HG03139 (cell line): ENCODE measurements around the gene HILPDA.
A peak's percentile ranks its signal among the peaks of the same experiment; 100 is the strongest.
"Not testable (repeated sequence)": the region's sequence is repeated elsewhere in the genome, so short reads cannot be mapped to it uniquely, and the experiment has no call there.

Experiments
- ATAC-seq: cut with Tn5 transposase; IDR thresholded peaks from one replicate; pipeline ENCODE4 v1.9.1; 2021; ENCODE audit not compliant: unreplicated experiment

HILPDA gene

DNA sequence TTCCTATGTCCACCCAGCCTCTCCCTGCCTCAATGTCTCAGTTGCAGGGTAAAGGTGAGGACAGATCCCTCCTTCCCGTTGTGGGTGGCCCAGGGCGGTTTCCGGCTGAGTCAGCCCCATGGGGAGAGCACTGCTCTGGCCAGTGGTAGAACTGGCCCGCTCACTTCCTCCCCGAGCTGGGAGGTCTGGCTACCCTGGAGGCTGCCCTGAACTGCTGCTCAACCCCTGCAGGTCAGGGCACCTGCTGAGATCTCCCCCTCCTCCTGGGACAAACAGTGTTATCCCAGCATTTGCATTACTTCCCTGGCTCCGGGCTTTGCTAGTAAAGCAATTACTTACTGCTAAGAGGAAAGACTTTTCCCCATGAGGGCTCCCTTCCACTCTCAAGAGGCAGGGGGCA lies 24.5 kb upstream of the HILPDA start:
- no peak for ATAC-seq

DNA sequence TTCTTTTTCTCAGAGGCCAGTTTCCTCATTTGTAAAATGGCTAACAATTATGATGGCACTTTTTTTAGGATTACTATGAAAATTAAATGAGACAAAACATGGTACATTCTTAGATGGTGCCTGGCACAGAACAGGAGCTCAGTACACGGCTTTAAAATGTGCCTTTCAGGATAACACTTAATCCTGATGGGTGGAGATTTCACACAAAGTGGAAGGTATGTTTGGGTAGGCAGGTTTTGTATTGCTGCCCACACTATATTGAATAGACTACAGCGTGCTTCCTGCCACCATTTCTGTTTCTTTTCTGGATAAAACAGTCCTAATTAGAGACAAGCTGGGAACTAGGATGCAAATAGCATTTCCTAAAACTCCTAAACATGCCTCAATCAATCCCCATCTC lies 23.9 kb upstream of the HILPDA start:
- no peak for ATAC-seq

DNA sequence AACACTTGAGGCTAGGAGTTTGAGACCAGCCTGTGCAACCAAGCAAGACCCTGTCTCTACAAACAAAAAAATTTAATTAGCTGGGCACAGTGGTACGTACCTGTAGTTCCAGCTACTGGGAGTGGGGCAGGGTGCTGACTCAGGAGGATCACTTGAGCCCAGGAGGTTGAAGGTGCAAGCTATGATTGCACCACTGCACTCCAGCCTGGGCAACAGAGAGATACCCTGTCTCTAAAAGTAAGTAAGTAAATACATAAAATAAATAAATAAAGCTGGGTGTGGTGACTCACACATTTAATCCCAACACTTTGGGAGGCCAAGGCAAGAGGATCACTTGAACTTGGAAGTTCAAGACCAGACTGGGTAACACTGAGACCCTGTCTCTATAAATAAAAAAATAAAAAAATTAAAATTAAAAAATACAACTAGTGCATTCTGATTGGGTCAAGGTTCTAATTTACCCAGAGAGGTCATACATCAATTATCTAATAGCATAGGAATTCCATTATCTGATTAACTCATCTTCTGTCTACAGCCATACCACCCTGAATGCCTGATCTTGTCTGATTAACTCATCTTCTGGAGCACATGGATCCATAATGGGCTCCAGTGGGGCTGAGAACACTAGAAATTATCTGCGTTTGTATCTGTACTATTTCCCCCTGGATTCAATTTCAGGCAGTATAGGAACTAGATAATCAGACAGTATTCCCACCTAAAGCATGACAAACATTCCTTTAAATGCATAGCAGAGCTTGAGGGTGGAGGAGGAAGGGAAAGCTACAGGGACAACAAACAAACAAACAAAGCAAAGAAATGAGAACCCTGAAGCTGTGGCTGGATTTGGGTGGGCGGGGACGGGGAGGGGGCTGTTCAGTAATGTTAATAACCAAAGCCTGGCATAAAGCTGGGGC lies 21.0 kb upstream of the HILPDA start:
- ATAC-seq = no peak

DNA sequence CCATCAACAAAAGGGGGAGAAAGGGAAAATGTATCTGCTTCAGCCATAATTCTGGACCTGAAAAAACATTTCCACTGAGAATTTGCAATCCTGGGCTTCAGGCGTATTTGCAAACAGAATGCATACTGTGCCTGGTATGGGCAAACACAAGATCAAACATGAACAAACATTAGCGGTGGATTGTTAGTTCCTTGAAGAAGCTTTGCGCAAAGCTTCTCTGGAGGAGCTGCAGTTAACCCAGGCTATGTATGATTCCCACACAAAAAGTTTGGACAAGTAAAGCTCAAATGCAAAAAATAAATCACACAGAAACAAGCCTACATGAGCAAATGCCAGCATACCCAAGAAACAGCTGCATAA lies 20.4 kb upstream of the HILPDA start:
- ATAC-seq = no peak

DNA sequence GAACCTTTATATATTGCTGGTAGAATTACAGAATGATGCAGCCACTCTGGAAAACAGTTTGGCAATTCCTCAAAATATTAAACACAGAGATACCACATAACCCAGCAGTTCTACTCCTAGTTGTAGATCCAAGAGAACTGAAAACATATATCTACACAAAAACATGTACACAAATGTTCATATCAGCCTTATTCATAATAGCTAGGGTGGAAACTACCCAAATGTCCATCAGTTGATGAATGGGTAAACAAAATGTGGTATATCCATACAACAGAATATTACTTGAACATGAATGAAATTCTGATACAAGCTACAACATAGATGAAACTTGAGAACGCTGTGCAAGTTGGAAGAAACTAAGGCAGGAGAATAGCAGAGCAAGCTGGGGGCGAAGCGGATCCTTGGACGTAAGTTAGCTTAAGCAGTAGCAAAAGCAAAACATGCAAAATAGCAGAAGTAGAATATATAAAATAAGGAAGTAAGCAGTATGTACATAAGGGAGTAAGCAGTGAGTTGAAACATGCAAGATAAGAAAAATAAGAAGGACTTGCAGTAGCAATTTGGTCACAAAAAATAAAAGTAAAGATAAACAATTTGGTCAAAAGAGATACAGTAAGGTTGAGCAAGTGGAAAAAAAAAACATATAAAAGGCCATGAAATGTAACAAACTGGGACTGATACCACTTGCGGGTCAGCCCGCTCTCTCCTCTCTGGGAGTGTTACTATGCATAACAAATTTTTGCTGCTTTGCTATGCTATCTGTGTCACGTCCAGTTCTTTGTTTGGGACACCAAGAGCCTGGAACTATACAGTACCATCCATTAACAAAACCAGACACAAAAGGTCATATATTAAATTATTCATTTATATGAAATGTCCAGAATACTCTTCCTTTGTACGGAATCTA lies 18.0 kb upstream of the HILPDA start:
- peak; percentile 84 for ATAC-seq

DNA sequence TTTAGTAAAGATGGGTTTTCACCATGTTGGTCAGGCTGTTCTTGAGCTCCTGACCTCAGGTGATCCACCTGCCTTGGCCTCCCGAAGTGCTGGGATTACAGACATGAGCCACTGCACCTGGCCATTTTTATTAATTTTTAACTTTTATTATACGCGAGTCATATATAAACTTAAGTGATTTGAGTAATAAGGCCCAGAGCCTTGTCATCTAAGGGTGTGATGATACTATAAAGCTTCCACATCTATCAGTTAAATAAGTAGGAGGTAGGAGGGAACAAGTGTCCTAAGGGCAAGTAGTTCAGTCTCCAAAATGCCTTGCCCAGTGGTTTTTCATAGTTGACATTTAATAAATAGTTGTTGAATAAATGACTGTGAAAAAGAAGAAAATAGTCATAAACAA lies 13.3 kb upstream of the HILPDA start:
- no peak for ATAC-seq

DNA sequence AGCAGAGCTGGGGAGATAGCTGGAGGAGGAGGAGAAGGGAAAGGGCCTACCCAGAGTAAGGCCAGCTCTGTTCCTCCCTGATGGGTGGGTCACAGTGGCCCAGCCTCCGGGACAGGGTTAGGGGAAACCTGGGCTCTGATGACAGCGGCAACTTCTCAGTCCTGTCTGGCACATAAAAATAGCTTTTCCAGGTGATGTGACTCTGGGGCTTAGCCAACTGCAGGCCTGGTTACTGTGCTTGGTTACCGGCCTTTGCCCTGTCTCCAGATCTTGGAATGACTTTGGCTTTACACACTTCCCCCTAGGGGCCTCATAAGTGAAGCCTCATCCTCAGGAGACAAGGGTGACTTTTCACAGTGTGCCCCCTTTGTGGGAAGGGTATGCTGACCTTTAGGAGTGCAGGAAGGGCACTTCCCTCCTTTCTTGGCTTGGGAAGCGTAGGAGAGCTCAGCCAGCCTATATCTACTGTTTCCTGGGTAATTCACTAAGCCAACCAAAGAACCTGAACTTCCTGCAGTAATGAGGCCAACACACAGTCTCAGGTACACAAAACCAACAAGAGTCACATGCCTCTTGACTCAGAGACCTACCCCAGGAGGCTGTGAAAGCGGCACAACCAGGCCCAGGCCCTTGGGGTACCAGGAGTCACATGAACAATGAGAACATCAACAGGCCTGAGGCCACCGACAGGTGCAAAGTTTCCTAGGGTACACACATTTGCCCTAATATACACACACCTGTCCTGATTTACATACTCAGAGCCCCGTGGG lies 11.7 kb upstream of the HILPDA start:
- no peak for ATAC-seq

DNA sequence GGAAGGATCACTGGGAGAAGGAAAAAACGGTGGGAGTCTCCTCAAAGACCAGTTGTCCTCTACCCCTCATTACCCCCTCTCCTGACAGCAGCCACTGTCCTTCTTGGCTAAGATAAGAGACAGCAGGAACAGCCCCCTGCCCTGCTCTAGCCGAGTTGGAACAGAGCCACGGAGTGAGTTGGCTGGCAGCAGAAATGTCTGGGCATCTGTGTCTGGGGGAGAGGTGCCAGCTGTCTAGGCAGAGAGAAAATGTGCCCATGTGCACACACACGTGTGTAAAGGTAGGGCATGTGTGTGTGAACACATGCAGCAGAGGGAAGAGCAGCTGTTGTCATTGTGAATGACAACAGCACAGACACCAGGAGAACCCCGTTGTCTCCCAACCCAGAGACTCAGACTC lies 9.4 kb upstream of the HILPDA start:
- no peak for ATAC-seq

DNA sequence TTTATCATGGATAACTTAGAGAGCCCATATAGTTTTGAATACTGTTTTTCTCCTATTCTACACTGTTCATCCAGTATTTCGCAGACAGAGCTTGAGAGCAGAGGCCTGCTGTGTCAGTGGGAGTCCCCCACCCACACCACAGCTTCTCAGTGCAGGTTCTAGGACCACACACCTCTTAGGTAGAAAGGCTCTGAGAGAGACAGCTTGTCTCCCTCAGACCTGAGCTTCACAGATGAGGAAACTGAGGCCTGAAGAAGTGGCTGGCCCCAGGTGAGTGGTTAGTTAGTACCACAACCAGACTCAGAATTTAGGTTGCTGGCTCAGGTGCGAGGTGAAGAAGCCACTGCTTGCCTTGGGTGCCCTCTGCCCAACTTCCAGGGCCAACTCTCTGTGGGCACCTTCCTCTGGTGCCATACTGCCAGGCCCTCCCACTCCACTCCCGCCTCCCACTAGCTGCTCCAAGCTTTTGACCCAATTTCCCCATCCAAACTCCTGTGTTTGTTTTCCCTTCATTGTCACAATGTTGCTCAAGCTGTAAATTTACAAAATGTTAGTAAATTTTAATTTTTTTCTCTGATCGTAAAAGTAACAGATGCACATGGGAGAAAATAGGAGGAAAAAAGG lies 7.6 kb upstream of the HILPDA start:
- no peak for ATAC-seq

DNA sequence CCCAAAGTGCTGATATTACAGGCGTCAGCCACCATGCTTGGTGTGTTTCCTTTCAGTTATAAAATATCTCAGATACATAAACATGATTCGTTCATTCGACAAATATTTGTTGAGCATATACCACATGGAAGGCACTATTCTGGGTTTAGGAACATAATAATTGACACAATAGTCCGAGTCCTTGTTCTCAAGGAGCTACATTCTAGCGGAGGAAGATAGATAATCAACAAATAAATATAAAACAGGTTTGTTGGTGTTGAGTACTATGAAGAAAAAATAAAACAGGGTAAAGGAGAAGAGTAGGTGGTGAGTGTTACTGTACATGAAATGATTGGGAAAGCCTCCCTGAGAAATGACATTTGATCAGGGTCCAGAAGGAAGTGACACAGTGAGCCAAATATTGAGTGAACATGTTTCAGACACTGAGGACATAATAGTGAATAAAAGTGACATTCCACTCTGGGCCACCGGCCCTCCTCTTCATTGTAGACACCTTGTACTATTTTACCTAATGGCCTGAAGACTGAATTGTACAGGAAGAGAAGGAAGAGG lies 6.9 kb upstream of the HILPDA start:
- ATAC-seq = no peak

DNA sequence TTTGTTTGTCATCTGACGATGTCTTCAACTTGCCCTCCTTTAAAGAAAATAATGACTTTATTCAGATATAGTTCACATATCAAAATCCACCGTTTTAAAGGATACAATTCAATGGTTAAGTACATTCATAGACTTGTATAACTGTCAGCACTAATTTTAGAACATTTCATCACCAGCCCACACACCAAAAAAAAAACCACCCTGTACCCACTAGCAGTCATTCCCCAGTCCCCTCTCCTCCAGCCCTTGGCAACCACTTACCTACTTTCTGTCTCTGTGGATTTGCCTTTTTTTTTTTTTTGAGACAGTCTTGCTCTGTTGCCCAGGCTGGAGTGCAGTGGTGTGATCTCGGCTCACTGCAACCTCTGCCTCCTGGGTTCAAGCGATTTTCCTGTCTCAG lies 5.3 kb upstream of the HILPDA start:
- ATAC-seq = no peak

DNA sequence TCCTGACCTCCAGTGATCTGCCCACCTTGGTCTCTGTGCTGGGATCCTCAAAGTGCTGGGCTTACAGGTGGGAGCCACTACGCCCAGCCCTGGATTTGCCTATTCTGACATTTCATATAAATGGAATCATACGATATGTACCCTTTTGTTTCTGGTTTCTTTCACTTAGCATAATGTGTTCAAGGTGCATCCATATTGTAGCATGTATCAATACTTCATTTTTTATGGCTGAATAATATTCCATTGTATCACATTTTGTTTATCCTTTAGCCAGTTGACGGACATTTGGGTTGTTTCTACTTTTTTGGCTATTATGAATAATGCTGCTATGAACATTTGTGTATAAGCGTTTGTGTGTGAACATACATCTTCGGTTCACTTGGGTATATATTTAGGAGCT lies 4.8 kb upstream of the HILPDA start:
- no peak for ATAC-seq

DNA sequence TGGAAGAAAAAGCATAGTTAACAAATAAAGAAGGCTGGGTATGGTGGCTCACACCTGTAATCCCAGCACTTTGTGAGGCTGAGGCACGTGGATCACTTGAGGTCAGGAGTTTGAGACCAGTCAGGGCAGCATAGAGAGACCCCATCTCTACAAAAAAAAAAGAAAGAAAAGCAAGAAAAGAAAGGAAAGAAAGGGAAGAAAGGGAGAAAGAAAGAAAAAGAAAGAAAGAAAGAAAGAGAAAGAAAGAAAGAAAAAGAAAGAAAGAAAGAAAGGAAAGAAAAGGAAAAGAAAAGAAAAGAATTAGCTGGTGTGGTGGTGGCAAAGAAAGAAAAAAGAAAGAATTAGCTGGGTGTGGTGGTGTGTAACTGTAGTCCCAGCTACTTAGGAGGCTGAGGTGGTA lies 3.1 kb upstream of the HILPDA start:
- no peak for ATAC-seq

DNA sequence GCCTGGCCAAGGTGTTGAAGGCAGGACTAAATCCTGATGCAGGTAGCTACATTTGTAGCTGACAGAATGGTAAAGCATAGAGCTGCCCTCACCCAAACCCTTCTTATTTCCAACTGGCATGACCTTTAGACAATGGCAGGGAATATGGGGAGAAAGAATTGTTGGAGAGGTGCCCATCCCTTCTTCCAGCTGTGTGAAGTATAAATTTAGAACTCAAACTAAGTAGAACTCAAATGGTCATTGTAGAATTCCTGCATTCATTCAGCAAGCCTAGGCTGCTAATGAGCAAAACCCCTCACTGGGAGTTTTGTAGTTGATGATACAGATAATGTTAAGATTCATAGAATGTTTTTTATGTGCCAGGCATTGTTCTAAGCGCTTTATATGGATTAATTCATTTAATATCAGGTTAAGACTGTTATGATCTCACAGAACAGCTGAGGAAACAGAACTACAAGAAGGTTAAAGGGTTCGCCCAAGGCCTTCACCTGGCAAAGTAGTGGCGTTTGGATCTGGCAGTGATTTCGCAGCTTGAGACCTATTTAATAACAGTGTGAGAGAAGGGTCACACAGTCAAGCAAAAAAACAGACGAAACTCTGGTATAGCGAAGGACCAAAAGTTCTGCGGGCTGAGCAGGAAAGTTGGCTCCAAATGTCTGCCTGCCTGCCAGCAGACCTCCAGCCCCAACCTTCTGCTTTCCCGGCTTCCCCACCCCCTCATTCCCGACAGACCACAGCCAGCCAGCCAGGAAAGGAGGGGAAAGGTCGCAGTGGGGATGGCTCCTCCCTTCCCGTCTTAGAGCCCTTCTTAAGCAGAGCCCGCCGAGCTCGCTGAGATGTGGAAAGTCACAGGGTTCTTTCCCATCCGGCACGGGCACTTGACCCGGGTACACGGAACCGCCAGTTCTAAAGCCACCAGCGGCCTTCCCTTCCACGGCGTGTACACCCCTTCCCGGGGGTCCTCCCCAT lies 1.6 kb upstream of the HILPDA start:
- ATAC-seq = no peak

DNA sequence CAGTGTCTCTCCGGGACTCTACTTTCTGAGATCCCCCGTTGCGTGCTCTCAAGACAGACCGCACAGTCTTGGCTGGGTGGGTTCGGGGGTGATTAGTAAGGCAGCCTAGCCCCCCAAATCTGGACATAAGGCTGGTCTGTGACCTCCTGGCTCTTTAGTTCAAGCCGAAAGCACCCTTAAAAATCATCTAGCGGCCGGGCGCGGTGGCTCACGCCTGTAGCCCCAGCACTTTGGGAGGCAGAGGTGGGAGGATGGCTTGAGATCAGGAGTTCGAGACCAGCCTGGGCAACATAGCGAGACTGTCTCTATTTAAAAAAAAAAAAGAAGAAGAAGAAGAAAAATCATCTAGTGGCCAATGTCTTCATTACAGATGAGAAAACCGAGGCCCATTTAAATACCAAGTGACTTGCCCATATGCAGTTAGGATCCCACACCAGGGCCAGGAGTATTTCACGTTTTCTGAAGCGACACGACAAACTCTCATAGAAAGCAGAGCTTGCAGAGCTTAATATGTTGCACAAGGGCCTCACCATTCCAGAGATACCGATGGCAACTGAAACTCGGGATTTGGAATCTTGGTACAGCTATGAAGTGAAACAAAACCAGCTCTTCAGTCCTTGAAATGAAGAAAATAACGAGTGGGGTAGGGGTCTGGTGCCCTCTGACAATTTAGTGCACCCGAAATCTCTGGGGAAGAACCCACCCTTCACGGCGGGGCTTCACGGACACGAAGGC lies 703 bp upstream of the HILPDA start:
- no peak for ATAC-seq

DNA sequence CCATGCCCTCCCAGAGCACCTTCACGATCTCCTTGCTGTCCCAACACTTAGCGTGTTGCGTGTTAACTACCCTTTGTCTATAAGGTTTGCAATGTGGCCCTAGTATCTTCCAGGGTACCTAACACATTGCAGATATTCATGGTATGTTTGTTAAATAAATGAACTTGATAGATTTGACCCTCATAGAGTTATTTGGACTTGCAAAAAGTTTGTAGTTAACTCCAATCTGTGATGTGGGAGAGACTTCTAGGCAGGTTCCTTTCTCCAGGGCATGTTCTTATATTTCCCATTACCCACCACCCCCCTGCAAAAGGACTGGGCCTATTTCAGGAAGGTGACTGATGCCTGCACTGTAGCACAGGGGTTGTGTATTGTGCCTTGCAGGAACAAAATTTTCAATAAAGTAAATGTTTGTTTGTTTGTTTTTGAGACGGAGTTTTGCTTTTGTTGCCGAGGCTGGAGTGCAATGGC lies 612 bp downstream of the HILPDA start:
- peak; percentile 5 for ATAC-seq

DNA sequence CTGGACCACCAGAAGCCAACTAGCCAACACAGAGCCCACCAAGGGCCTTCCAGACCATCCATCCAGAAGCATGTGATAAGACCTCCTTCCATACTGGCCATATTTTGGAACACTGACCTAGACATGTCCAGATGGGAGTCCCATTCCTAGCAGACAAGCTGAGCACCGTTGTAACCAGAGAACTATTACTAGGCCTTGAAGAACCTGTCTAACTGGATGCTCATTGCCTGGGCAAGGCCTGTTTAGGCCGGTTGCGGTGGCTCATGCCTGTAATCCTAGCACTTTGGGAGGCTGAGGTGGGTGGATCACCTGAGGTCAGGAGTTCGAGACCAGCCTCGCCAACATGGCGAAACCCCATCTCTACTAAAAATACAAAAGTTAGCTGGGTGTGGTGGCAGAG lies 1.7 kb downstream of the HILPDA start:
- ATAC-seq = not testable (repeated sequence)

DNA sequence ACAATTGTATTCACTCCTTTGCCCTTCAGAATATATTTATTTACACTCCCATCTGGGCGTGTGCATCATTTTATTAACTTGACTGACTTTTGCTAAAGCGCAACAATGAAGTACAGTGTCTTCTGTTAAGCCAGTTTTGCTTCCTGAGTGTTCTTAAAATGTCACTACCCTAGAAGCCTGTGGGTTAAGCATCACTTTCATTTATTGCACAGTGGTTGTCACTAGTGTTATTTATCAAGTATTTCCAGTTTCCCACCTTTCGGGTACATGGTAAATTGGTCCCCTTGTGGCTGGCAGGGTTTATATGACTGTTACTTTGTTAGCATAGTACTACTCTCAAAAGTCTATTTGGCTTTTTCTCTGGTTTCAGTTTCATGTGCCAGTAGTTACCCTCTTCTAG lies 3.3 kb downstream of the HILPDA start:
- ATAC-seq = peak; percentile 12
